Gastrocnemius medialis (tissue), 4 donors: Measurements from ENCODE around the gene PLA2R1.

Experiments used
- CTCF ChIP-seq, 5 experiments: fragments of 450-650 bp in 3 of 5; fragments of 200-600 bp in 2 of 5; sonication (generic) in 2 of 5; IDR thresholded peaks in 4 of 5; conservative IDR thresholded peaks in 1 of 5; 1 replicate in 4 of 5; 2 replicates in 1 of 5; pipeline ENCODE4 v1.5.1; 2016 to 2019; ENCODE audit warnings: antibody characterized with exemption in 5 of 5, mild to moderate bottlenecking in 3 of 5, moderate library complexity in 3 of 5
- POLR2A ChIP-seq, 2 donors: fragments of 450-650 bp; IDR thresholded peaks; one replicate each; pipeline ENCODE4 v1.6.1; 2017; ENCODE audit warnings: antibody characterized with exemption in 2 of 2, mild to moderate bottlenecking in 2 of 2, moderate library complexity in 2 of 2

- TF ChIP-seq CTCF (IDR thresholded peaks at IDR 0.05 in 4 of 5, conservative IDR thresholded peaks at IDR 0.05 in 1 of 5) (no peak), POLR2A (IDR thresholded peaks at IDR 0.05) (no peak)
Measured at GRCh38 chr2:159982842-159983785, 79.3 kb downstream of the PLA2R1 start.
